Activated B cell treated with CpG ODN at 0.5 μM for 24 hours (primary cell): Measurements from ENCODE around the gene GOLT1A. TPM values are rescaled to one million over a fixed set of nuclear protein-coding genes. Genes with fewer than 3 reads are reported as not detected.

ENCODE experiments used
- ATAC-seq: fragments of 200-7000 bp; cut with Tn5 transposase; one replicate; pipeline ENCODE4 v1.10.0; 2021; ENCODE audit warnings: low read depth, mild to moderate bottlenecking, moderate library complexity
- CTCF ChIA-PET: fragments of 350-600 bp; sonication (Branson Sonifier 250); formaldehyde crosslinking; loops from one replicate; lab custom pipeline; 2021; ENCODE audit warnings: antibody characterized with exemption; lab: Charles Lee
- POLR2A ChIA-PET: fragments of 350-600 bp; sonication (Branson Sonifier 250); formaldehyde crosslinking; loops from one replicate; lab custom pipeline; 2021; ENCODE audit warnings: antibody characterized with exemption; lab: Charles Lee
- DNase-seq: peaks from one replicate; pipeline ENCODE4 v3.0.0; 2022
- H3K27ac Mint-ChIP-seq: one replicate; pipeline ENCODE4 v1.8.0; 2020; ENCODE audit warnings: mixed read lengths
- H3K27me3 Mint-ChIP-seq: one replicate; pipeline ENCODE4 v1.8.0; 2021; ENCODE audit warnings: mixed read lengths
- H3K36me3 Mint-ChIP-seq: one replicate; pipeline ENCODE4 v1.8.0; 2021; ENCODE audit warnings: low read depth, mixed read lengths
- H3K4me1 Mint-ChIP-seq: one replicate; pipeline ENCODE4 v1.8.0; 2021; ENCODE audit warnings: mixed read lengths
- H3K4me3 Mint-ChIP-seq: one replicate; pipeline ENCODE4 v1.8.0; 2020; ENCODE audit warnings: mild to moderate bottlenecking, mixed read lengths
- H3K9me3 Mint-ChIP-seq: one replicate; pipeline ENCODE4 v1.8.0; 2020; ENCODE audit warnings: mixed read lengths
- intact Hi-C: fragments of 100-400 bp; cut with micrococcal nuclease; formaldehyde crosslinking; loops from one replicate; pipeline ENCODE4 v1.15.1; 2024
- total RNA-seq: library from RNA; stranded (reverse); gene quantifications from 2 replicates; pipeline ENCODE4 v1.2.3, GENCODE V29; 2022
- TF ChIP-seq, protein P1 (sequence below): fragments of 200-600 bp; IDR thresholded peaks from one replicate; pipeline ENCODE4 v1.8.0; 2022; ENCODE audit warnings: antibody characterized with exemption, mild to moderate bottlenecking

The GOLT1A gene
- total RNA-seq, 1 donor from 2014 or later, result not detected

GRCh38 chr1:204232526-204232925 is 18.7 kb upstream of the GOLT1A start:
- DNase-seq (no peak), ATAC-seq (no peak)
- intact Hi-C loops, result no loop called here
- CTCF ChIA-PET, result interaction anchor here (0.9 kb wide), 1 partner anchor 25 kb away, joined by 3 read pairs; no protein-coding TSS in a partner anchor
- H3K4me1 Mint-ChIP-seq, result no peaks in the 10 kb centered on the region
- no peak overlapping the region for H3K27ac Mint-ChIP-seq
- no peaks in the 10 kb centered on the region for H3K9me3 Mint-ChIP-seq
- H3K4me3 Mint-ChIP-seq, result no peak overlapping the region
- no peaks in the 10 kb centered on the region for H3K36me3 Mint-ChIP-seq
- peaks cover 4% of the 10 kb centered on the region for H3K27me3 Mint-ChIP-seq
- POLR2A ChIA-PET, result no interaction called here
- TF ChIP-seq, protein P1, sequence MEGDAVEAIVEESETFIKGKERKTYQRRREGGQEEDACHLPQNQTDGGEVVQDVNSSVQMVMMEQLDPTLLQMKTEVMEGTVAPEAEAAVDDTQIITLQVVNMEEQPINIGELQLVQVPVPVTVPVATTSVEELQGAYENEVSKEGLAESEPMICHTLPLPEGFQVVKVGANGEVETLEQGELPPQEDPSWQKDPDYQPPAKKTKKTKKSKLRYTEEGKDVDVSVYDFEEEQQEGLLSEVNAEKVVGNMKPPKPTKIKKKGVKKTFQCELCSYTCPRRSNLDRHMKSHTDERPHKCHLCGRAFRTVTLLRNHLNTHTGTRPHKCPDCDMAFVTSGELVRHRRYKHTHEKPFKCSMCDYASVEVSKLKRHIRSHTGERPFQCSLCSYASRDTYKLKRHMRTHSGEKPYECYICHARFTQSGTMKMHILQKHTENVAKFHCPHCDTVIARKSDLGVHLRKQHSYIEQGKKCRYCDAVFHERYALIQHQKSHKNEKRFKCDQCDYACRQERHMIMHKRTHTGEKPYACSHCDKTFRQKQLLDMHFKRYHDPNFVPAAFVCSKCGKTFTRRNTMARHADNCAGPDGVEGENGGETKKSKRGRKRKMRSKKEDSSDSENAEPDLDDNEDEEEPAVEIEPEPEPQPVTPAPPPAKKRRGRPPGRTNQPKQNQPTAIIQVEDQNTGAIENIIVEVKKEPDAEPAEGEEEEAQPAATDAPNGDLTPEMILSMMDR, result no peak

DNA sequence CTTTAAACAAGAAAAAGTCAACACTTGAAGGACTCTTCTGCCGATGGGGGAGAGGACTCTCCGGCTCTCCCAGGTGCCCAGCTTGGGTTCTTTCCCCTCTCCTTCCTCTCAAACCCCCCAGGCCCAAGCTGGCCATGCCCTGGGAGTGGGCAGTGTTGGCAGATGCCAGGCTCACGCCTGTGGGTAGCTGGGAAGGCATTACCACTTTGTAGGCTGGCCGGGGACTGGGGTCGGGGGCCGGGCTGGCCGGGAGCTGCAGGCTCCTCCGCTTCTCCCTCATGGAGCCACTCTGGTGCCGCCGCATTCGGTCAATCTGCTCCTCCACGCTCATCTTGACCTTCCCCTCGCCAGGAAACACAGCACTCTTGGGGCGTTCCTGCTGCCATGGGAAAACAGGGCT is 16.4 kb upstream of the GOLT1A start:
- Mint-ChIP-seq H3K4me1 (no peaks in the 10 kb centered on the region), H3K36me3 (no peaks in the 10 kb centered on the region), H3K27me3 (peaks cover 4% of the 10 kb centered on the region), H3K9me3 (no peaks in the 10 kb centered on the region), H3K27ac (no peak overlapping the region), H3K4me3 (no peak overlapping the region)
- TF ChIP-seq, protein P1, result no peak
- DNase-seq (no peak), ATAC-seq (no peak)
- ChIA-PET CTCF (no interaction called here), POLR2A (no interaction called here)
- intact Hi-C loops, result no loop called here

- H3K9me3 Mint-ChIP-seq, result no peaks in the 10 kb centered on the region
- H3K4me3 Mint-ChIP-seq, result no peak overlapping the region
- DNase-seq, result no peak
- H3K4me1 Mint-ChIP-seq, result no peaks in the 10 kb centered on the region
- ChIA-PET CTCF (no interaction called here), POLR2A (no interaction called here)
- no peak overlapping the region for H3K27ac Mint-ChIP-seq
- ATAC-seq, result no peak
- H3K36me3 Mint-ChIP-seq, result no peaks in the 10 kb centered on the region
- TF ChIP-seq, protein P1, result no peak
- intact Hi-C loops, result no loop called here
- peaks cover 2% of the 10 kb centered on the region for H3K27me3 Mint-ChIP-seq
These were observed 15.1 kb upstream of the GOLT1A start for GRCh38 chr1:204228896-204229295.

DNA sequence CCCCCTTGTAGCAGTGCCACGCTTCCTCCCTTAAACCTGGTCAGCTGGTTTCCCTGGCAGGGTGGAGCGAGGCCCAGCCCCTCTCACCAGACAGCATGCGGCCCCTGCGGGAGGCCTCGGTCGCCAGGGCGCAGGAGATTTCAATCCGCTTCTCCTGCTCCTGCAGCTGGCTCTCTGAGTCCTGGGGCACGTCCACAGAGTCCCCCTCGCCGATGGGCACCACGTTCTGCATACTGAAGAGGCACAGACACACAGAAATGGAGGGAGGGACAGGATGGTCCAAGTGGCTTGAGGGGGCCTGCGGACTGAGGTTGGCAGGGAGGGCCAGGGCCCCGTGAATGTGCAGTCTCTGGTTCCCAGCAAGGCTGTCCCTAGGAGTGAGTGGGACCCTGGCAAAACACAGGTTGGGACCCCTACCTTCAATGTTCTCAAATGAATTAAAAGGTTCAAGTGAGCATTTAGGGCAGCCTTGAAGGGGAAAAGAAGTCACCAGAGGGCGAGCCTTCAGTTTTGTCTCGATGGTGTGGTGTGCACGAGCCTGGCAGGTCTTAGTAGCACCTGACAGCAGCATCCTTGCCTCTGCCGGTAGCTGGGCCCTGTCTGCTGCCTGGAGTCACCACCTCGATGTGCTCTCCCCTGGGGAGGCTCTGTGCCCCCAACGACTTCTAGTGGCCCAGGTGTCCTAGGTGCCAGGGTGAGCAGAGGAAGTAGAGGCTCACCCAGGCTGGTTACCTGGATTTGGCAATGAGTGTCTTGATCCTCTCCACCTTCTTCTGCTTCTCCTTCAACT is 14.4 kb upstream of the GOLT1A start:
- Mint-ChIP-seq H3K4me3 (no peak overlapping the region), H3K36me3 (no peaks in the 10 kb centered on the region), H3K4me1 (no peaks in the 10 kb centered on the region), H3K27ac (no peak overlapping the region), H3K9me3 (no peaks in the 10 kb centered on the region), H3K27me3 (no peaks in the 10 kb centered on the region)
- POLR2A ChIA-PET, result no interaction called here
- DNase-seq, result no peak
- intact Hi-C loops, result no loop called here
- ATAC-seq, result no peak
- TF ChIP-seq, protein P1, result no peak
- CTCF ChIA-PET, result interaction anchor here (1.1 kb wide), 1 partner anchor 21 kb away, joined by 3 read pairs; no protein-coding TSS in a partner anchor

GRCh38 chr1:204227351-204227750 is 13.6 kb upstream of the GOLT1A start:
- no peaks in the 10 kb centered on the region for H3K27me3 Mint-ChIP-seq
- DNase-seq (no peak), ATAC-seq (no peak)
- H3K4me3 Mint-ChIP-seq, result no peak overlapping the region
- no peaks in the 10 kb centered on the region for H3K36me3 Mint-ChIP-seq
- H3K4me1 Mint-ChIP-seq, result no peaks in the 10 kb centered on the region
- no peak overlapping the region for H3K27ac Mint-ChIP-seq
- intact Hi-C loops, result no loop called here
- H3K9me3 Mint-ChIP-seq, result no peaks in the 10 kb centered on the region
- CTCF ChIA-PET, result interaction anchor here (1.1 kb wide), 1 partner anchor 20 kb away, joined by 3 read pairs; no protein-coding TSS in a partner anchor
- POLR2A ChIA-PET, result no interaction called here
- TF ChIP-seq, protein P1, result no peak
